ENCODE results near the gene TWIST2.

Gene TWIST2

DNA sequence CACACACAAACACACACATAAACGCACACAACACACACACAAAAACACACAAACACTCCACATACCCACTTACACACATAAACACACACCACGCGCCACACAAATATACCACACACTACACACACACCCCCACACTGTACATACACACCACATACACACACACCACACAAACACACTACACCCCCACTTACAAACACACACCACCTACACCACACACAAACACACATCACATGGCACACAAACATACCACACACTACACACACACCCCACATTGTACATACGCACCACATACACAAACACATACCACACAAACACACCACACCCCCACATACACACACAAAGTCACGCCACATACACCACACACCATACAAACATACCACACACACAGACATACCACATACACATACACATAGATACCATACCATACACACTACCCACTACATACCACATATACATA is 59.9 kb downstream of the TWIST2 start:
- no peak for DNase-seq

DNA sequence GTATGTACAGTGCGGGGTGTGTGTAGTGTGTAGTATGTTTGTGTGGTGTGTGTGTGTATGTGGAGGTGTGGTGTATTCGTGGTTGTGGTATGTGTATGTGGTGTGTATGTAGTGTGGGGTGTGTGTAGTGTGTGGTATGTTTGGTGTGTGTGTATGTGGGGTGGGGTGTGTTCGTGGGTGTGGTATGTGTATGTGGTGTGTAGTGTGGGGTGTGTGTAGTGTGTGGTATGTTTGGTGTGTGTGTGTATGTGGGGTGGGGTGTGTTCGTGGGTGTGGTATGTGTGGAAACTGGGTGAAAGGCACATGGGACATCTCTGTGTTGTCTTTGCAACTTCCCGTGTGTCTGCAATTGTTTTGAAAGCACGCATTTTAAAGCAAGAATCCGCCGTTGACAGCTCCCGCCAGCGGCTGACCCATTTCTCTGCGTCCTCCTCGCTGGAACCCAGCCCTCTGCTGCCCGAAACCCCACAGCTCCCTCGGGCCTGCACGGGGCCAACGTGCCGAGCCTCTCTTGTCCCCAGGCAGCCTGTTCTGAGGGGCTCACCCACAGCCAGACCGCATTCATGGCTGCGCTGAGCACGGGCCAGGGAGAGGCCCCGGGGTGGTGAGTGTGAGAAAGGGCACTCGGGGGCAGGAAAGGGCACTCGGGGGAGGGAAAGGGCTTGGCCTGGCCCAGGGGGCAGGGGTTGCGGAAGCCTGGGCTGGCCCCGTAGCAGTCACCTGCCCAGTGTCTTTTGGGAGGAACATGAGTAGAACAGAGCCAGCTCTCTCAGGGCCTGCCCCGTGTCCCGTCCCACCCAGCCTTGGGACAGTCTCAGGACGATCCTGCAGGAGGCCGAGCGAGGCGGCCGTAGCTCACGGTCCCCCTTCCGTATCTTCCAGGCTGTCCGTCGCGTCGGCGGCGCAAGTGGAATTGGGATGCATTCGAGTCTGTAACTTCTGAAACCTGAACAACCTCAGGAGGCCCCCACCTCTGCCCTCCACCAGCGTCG is 61.4 kb downstream of the TWIST2 start:
- DNase-seq = no peak

DNA sequence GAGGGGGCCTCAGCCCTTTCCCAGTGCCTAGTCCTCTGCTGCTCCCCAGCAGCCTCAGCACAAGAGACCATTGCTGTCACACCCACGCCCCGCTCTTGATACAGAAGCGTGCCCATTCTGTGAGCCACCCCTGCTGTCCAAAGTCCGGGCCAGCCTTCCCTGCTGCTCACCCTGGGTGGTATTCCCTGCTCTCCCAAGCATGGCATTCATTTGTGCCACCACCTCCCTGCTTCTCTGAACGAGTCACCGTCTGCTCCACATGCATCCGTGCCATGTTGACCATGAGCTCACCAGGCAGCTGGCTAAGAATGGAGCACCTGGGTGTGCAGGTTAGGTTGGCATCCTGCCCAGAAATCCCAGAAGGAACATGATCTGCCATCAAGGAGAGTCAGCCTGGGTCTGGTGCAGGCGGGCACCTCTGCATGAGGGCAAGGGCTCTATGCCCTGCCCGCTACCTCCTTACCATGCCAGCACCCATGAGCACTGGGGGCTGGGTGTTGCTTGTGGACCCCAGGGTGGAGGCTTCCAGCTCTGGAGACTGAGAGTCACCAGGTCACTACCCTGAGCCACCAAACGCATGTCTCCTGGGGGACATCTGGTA is 63.0 kb downstream of the TWIST2 start:
- DNase-seq = no peak

DNA sequence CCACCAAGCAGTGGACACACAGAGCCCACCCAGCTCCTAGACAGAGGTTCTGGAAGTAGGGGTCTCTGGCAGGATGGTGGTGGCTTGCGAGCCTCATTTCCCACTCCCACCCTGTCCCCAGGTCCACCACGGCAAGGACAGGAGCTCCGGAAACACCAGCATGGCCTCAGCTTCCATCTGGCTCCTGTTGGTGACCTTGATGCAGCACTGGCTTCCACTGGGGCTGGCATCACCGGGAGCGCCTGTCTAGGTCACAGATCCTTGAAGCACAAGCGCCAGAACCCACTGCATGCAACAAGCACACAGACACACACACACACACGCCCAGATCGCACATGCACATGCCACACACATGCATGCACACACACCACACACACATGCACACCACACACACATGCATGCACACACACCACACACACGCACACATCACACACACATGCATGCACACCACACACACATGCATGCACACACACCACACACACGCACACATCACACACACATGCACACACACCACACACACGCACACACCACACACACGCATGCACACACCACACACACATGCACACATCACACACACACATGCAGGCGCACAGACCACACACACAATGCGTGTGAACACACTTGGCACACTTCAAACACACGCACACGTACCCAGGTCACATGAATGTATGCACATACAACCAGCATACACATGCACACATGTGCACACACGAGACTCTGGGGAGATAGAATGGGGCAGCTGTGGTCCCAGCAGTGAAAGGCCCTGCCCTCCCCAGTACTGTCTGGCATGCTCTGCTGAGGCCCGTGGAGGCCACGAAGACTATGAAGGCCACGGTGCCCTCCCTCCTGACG is 63.7 kb downstream of the TWIST2 start:
- DNase-seq = no peak

DNA sequence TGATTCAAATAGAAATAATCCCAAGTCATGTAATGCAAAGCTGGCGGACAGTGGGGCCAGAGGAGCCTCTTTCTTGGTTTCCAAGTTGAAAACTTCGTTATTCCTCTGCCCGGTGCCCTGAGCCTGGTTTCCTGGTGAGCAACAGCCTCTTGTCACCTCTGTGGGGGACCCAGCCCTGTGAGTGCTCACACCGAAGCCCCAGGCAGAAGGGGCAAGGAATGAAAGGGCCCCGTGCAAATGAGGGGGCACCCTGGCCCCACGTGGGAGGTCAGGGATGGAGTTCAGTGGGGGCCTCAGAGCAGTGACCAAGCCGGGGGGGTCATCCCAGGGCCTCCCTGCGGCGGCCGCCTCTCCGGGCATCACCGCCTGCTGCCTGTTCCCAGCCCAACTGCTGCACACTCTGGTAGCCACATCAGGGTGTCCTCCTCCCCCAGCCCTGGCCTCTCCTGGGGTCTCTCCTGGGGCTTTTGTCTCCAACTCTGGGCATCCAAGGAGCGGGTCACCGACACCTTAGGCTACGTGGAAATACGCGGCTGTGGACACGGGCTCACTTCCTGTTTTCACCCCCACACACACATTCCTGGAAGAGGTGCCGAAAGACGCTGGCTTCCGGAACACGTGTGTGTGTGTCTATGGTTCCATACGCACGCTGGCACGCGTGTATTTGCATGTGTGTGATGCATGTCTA is 64.5 kb downstream of the TWIST2 start:
- no peak for DNase-seq

DNA sequence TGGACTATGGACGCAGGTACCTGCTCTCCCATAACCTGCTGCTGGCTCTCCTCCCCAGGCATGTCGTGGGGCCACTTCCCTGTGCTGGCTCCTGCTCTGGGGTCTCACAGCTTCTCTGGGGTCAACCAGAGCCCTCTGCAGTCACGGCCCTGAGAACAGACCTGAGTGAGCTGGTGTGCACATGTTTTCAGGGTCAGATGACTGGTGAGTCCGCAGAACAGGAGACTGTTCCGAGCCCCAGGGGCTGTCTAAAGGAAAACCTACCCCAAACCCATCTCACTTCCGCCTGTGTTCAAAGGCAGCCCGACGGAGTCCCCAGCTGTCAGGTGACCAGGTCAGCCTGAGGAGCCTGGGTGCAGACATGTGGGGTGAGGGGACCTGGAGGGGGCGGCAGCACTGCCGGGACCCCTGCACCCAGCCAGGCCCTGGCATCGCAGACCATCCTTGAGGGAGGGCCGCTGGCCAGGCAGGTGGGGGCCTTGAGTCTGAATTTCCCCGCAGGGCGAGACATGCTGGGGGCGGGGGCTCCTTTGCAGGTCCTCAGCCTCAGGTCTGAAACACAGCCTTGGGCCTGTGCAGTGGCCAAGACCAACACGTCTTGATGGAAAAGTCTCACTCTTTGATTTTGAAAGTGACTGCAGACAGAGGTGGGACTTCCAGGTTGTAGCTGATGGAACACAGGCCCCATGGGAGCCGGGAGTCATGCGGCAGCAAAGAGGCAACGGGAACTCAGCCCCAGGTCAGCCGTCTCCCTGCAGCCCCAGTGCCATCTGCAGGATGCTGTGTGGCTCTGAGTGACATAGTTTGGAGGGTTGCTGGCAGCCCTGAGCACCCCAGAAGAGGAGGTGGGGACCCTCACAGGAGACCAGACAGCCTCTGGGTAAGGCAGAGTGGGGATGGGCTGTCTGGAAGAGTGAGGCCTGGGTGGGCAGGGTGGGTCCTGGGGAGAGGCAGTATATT is 65.3 kb downstream of the TWIST2 start:
- DNase-seq = no peak

DNA sequence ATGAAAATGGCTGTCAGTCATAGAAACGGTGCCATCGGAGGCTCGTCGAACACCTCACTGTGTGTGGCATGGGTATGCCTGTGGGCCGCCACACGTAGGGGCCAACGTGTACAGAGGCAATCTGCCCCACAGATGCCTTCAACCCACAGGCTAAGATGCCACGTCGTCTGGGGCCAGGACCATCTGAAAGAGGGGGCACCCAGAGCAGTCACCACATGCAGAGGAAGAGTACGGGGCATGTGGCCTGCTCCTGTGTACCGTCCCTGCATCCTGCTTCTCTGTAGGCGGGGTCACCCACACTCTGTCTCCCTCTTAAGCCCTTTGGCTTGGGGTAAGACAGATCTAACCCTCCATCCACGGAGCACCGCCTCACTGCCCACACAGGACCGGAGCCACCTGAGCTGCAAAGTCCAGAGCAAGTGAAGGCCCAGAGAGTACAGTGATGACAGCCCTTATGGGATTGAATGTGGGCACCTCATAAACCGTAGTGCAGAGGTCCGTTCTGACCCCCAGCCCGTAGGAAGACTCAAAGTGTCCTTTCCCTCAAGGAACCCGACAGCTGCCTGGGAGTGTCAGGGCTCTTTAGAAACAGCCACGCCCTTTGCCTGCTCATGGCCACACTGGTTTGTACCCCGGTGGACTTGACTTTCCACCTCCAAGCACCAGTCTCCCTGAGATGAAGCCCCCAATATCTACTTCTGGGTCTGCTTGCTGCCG is 66.2 kb downstream of the TWIST2 start:
- no peak for DNase-seq

DNA sequence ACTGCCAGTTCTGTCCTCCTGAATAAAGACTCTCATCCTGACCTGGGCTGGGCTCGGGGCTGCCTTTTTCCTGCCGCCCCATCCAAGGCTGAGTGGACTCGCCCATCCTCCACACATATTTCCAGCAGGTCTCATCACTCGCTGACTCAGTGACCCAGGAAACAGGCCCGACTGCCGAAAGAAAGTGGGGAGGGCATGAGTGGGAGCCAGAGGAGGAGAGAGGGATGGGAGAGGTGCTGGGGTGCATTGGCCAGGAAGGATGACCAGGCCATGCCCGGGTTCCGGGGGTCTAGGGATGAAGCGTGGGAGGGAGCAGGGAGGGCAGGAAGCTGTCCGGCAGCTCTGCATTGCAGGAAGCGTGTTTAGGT is 66.7 kb downstream of the TWIST2 start:
- DNase-seq = no peak

DNA sequence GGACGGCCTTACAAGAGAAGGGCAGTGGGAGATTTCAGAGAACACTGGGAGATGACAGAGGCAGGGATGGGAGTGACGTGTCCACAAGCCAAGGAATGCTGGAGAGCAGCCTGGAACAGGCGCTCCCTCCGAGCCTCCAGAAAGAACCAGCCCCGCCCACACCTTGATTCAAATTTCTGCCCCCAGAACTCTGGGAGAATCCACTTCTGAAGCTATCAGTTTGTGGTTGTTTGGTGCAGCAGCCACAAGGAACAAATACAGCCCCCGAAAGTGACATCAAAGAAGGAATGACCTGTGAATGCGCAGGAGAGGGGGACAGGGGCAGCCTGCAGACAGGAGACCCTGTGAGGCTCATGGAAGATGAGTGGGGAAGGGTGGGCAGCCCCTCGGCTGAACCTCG is 67.3 kb downstream of the TWIST2 start:
- DNase-seq = no peak

DNA sequence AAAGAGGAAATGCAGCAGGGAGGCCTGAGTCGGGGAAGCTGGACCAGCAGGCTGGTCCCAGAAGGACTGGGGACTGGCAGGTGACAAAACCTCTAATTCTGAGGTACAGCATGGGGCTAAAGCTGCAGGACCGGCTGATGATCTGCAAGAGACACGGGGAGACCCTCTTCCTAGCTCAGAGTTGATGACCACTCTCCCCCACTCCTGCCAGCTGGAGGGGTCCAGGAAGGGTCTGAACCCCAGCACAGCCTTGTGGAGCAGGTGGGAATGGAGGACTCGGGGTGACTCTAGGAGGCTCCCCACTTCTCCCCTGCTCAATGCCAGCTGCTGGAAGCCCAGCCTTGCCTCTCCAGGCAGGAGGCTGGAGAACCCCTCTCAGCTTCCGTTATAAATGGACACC is 67.7 kb downstream of the TWIST2 start:
- no peak for DNase-seq

DNA sequence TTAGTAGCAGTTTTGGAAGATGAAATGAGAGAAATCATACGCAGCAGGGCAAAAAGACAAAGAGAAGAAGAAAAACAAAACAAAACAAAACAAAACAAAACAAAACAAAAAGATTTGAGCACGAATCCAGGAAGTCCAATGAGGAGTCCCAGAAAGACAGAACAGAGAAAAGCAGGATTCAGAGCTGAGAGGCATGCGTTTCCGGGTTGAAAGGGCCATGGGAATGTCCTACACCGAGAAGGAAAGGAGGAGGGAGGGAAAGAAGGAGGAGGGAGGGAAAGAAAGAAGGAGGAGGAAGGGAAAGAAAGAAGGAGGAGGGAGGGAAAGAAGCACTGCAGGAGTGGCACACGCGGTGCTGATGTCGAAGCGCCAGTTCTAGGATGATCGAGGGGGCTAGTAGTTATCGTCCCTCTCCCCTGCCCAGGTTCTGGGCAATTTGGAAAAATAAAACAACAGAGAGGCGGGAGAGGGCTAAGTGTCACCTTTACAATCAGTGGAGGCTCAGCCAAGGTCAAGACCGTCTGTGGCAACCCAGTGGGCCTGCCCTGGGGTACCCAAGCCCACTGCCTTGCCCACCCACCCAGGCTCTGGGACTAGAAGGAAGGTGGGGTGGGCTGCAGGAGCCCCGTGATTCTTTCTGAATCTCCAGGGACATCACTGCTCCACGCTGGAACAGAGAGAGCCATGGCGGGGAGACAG is 68.4 kb downstream of the TWIST2 start:
- DNase-seq = no peak

DNA sequence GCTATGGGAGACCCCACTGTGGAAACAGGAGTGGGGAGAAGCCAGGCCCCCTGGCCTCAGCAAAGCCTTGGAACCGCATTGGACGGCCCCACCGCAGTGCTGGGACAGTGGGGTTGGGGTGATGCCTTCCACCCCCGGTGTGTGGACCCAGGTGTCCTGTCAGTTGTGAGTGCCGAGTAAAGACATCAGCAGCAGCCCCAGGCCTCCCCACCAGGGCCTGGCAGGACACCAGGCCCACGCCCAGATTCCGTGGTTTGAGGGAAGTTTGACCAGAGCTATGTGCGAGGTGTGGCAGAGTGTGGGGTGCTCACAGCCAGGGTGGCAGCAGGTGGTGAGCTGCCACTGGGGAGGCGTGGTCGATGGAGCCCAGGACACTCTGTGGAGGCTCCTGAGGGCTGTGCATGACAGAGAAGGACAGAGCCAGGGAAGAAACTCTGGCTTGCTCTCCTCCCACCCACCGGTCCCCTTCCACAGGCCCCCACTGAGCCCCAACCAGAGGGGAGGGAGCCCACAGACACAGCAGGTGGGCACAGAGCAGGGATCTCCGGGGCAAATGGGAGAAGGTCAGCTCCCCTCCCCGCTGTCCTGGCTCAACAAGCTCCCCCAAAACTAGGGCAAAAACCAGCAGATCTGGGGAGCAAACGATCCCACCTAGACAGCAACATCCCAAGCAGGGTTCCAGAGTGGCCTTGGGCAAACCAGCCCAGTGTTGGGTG is 69.1 kb downstream of the TWIST2 start:
- no peak for DNase-seq

DNA sequence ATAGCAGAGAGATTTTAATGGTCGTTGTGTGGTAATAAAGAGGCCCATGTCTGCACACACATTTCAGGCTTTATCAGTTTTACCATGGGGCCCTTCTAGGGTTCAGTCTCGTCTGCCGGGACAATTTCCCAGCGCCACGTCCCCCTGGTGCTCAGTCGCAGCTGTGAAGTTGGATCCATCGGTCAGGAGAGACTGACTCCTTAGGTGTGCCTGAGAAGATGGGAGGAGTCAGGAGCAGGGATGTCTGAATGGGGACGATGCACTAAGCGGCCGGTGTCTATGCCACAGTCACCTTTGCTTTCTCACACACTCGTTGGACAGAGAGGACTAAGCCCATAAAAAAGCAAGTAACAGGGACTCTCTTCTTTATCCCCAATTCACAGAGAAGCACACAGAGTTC is 71.4 kb downstream of the TWIST2 start:
- DNase-seq = no peak

DNA sequence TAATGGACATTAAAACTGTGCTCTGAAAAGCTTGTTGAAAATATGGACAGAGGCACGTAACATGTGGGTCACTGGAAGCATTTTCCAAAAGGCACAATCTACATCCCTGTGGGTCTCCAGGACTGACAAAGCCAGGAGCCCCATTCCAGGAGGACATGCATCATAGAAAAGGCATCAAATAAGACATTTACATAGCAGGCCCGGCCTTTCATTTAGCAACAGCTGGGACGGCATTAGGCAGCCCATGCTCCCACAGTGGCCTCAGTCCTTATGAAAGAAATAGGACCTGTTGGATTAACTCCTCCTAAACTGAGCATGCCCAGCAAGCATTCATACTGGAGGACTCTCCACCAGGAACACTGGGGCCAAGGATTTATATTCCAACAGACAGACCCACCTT is 72.2 kb downstream of the TWIST2 start:
- no peak for DNase-seq

DNA sequence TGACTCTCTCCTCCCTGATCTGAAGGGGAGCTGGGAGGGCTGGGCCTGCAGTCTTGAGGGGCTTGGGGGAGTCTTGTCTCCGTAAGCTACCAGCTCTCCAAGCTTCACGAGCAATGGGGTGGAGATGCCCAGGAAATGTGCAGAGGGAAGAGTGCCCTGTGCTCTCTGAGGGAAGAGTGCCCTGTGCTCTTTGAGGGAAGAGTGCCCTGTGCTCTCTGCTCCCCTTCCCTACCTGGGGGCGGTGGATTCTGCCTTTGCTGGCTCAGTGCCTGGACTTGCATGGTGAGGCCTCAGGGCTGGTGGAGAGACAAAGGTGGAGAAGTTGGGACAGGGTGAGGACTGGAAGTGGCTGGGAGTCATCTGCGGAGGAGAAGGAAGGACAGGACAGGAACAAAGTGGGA is 72.7 kb downstream of the TWIST2 start:
- no peak for DNase-seq

DNA sequence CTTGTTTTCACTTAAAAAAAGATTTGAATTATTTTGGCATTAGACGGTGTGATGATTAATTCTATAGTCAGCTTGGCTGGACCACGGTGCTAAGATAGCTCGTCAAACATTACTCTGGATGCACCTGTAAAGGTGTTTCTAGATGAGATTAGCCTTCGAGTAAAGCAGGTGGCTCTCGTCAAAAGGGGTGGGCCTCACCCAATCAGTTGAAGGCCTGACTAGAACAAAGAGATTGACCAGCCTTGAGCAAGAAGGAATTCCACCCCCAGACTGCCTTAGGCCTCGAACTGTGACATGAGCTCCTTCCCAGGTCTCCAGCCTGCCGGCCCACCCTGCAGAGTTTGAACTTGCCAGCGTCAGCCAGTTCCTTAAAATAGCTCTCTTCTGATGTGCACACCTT is 73.4 kb downstream of the TWIST2 start:
- no peak for DNase-seq

DNA sequence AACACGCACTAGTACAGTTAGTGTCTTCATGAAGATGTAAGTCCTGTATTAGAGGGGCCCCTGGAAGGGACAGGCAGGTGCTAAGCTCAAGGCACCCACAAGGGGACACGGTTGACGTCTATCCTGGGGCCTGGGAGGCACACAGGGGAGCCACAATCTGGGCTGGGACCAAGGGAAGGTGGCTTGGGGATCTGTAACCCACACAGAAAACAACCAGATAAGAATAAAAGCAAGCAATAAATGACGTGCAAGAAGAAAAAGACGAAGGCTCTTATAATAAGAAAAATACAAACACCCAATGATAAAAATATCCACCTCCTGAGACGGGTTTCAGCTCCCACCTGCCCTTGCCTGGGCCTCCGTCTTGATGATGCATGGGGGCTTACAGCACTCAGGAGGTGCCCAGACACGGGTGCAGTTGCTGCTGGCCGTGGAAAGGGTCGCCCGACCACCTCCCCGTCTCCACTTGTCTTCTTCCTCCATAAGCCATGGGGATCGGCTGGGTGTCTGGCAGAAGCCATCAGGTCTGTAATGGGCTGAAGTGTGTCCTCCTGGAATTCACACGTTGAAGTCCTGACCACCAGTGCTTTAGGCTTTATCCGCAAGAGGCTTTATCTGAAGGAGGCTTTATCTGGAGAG is 73.9 kb downstream of the TWIST2 start:
- no peak for DNase-seq

DNA sequence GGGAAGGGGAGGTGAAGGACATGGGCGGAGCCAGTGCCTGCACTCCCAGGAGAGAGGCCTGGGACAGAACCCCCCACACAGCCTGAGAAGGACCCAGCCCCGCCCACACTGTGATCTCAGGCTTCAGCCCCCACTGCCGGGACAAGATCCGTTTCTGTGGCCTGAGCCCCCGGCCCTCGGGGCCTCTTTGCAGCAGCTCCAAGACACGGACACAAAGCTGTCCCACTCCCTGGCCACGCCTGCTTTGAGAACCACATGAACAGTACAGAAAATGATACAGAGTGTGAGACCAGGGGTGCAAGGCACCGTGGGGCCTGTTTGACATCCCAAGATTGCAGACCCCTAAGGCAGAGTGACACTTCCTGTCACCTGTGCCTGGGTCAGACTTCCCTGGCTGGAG is 74.5 kb downstream of the TWIST2 start:
- DNase-seq = no peak

DNA sequence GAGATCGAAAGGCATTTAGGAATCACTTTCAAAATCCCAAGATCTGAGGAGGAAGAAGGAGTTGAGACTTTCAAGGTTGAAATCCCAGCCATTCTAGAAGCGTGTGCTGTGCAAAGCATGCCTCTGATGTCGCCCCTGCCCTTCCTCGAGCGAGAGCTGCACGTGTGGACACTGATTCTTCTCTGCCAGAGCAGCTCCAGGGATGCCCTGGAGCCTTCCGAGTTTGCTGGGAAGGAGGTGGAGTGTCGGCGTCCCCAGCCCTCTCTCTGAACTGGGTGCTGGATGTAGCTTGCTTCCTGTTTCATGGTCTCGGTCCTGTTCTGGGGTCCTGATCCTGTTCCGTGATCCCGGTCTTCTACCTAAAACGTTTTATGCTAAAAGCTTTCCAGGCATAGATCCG is 76.1 kb downstream of the TWIST2 start:
- DNase-seq = no peak

Measured in stimulated activated CD4-positive, alpha-beta T cell treated with anti-CD3 and anti-CD28 coated beads, Interleukin-1b, Interleukin-23, amount 100 ng/mL, for 48 hours (primary cell).